HG03457 (cell line): ENCODE data around the gene PLAGL1.

ENCODE experiments used
- ATAC-seq: cut with Tn5 transposase; IDR thresholded peaks from one replicate; pipeline ENCODE4 v1.9.1; 2021; ENCODE audit warnings: moderate number of reproducible peaks; ENCODE audit not compliant: unreplicated experiment

PLAGL1 gene

GRCh38 chr6:143967706-143968376 lies 40.2 kb downstream of the PLAGL1 start:
- ATAC-seq: no peak

- no peak for ATAC-seq
Measured at GRCh38 chr6:143966312-143966711, 41.7 kb downstream of the PLAGL1 start.

DNA sequence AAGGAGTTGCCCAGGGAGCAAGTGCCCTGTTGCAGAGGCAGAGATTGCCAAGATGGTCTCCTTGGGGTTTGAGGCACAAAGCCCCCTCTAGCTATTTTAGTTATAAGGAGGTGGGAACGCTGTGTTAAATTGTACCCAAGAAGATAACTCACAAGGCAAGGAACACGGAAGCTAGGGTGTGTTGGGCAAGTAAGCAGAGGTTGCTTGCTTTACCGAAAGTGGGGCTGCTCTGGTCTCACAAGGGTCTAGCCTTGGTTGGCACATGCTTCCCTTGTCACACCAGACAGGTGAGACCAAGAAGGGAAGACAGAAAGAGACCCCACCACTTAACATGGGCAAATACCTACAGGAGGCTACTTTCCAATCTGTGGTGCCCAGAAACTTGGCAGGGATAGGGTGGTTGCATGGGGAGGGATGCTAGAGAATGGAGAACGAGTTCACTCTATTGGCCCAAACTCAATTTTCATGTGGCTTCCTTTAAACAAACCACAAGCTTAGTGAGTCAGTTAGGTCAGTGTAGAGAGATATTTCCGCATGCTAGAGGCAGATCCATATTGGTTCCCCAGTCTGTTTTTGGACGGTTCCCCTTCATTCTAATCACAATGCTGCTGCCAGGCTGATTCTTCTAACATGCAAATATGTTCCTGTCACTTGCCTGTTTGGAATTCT lies 42.4 kb downstream of the PLAGL1 start:
- ATAC-seq: no peak

DNA sequence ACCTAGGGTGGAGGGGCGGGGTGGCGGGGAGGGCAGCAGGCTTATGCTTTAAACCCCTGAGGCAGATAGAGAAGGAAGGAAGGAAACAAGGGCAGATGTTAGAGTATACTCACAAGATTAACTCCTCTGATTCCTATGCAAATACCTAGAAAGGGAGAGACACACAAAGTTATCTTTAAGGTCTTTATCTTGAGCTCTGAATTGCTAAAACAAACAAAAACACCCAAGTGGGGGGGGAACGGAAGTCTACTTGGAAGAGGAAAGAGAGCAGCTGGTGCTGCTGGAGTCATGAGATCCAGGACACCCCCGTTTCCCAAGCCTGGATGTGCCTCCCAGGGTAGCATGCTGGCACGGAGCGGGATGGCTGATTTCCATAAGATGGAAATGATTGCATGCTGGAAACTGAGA lies 43.4 kb downstream of the PLAGL1 start:
- ATAC-seq: no peak

DNA sequence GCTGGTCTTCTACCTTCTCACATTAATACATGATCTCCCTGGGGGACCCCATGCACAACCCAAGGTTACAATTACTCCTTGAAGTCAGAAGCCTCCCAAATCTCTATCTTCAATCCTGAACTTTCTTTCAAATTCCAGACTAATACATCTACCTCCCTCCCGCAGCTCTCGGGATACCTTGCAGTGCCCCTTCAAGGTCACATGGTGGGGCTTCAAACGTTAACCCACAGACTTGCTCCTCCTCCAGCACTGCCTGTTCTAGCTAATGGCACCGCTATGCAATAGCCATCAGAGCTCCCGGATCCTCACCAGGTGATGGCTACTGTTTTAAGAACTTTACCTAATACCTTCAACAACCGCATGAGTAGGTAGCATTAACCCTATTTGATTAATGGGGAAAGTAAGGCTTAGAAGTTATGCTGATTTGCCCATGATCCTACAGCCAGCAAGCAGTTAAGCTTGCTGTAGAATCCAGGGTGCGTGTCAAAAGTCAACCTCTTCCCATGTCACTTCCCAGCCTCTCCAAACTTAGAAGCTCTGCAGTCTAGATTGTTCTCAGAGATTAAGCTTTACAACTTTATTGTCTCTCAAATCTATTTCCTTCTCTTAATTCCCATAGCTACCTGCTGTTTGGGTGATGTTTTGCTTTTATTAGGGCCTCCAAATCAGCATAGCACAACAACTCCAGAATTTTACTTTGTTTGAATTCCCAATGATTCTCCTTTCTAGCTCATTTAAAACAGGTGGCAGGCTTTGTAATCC lies 44.7 kb downstream of the PLAGL1 start:
- no peak for ATAC-seq

DNA sequence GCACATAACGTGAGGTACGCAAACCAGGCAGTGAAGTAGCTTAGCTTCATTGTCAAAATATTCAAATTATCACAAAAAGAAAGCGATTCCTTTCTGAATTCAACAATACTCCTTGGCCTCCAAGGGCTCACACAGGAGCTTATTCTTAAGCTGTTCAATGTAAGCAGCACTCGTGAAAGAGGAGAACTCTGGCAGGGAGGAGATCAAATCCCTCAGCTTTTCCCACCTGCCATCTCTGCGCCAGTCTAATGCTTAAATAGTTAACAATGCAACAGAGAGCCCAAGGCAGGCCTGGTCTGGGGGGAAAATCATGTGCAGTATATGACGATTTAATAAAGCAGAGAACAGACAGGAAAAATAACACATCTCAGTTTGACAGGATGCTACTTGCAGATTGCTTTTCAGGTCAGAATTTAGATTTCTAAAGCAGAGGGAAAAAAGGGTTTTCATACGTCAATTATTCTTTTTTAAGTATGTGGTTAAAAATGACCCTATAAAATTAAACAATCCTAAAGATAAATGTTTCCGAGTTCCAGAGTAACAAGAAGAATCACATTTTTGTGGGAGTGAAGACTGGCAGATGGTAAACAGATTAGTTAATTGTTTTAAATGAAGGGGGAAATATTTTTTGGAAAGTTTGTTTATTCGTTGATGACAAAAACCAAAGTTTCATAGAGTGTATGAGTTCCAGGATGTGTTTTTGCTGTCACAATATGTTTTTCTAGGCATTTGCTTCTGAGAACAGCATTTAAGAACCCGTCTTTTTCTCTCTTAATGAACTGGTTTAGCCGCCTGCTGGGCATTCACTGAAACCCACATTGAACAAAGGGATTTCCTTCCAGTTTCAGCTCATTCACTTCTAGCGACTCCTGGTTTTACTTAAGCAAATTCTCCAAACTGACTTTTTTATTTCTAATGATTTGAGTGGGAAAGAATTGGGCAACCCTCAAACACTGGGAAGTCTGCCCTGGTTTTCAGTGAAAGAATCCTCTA lies 45.9 kb downstream of the PLAGL1 start:
- ATAC-seq: no peak

- ATAC-seq: no peak
Measured at GRCh38 chr6:143961066-143961465, 47.0 kb downstream of the PLAGL1 start.

DNA sequence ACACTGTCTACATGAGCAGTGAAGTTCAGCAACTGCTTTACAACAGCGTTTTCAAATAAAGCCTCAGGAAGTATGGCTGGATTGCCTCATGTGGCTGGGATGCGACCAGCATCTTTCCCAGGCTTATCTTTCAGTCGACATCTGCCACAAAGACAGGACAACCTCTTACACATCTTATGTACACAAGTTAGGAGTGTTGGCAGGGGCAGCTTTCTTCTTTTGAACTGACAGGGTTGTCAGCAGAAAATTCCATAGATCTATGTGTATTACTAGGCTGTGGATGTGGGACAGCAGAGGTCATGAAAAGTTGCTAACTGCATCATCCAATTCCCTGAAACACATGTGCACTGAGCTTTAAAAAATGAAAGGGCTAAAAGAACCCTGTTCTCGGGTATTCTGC lies 48.1 kb downstream of the PLAGL1 start:
- no peak for ATAC-seq

DNA sequence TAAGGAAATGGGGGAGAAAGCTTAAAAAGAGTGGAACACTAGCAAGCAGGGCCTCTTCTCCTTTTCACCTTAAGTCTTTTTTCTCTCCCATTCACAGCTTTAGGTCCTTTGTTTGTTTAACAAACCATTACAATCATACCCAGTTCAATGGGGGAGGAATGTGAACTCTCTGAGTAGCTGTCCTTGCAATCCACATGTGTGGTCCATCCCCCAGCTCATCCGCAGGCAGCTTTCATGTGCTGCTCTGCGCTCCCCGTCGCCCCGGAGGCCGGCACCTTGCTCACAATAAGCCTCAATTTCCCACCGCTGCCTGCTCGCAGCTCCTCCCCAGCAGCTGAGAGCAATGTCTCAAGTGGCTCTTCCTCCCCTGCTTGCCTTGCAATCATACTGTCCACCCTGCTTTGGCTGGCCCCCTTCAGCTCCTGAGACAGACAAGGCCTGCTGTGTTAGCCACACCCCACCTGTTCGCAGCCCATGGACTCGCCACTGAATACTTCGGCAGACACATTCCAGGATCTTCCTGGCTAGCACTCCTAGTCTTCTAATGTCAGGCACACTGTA lies 49.1 kb downstream of the PLAGL1 start:
- ATAC-seq: no peak

GRCh38 chr6:143957679-143958274 lies 50.3 kb downstream of the PLAGL1 start:
- ATAC-seq: no peak

GRCh38 chr6:143955971-143956370 lies 52.1 kb downstream of the PLAGL1 start:
- ATAC-seq: no peak

DNA sequence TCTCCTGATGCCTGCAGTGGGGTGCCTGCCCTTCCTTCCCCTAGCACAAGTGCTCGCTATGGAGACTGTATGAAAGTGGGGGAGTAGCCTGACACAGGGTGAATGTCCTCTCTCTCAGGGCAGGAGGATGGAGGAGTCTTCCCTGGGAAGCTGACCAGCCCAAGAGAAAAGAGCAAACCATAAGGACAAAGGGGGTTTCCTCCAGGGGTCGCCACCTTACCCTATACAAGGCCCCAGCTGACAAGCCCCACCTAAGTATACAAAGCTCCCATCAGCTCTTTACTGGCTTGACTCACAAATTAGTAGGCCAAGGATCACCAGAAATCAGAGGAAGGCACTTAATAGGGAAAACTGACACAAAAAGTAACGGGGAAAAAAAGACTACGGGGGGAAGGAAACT lies 54.1 kb downstream of the PLAGL1 start:
- ATAC-seq: no peak

GRCh38 chr6:143952947-143953701 lies 54.9 kb downstream of the PLAGL1 start:
- no peak for ATAC-seq

GRCh38 chr6:143952060-143952778 lies 55.8 kb downstream of the PLAGL1 start:
- no peak for ATAC-seq

GRCh38 chr6:143950875-143951274 lies 57.2 kb downstream of the PLAGL1 start:
- no peak for ATAC-seq

DNA sequence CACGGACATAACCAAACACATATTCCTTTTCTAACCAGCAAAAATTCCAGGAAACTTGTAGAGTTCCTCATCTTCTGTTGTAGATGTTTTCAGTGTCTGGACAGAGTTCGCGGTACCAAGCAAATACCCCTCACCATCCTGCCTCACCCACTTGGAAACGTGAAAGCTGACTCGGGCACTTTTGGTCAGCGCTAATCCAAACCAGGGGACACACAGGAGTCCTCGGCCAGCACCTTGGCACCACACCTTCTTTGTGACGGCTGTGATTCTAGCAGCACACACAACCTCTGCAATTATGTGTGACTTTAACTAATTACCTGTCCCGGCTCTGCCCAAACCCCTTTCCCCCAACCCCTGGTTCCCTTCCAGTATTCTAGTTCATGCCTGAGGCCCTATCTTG lies 58.1 kb downstream of the PLAGL1 start:
- no peak for ATAC-seq

- ATAC-seq: no peak
Measured at GRCh38 chr6:143949535-143949934, 58.5 kb downstream of the PLAGL1 start.

GRCh38 chr6:143948208-143948607 lies 59.9 kb downstream of the PLAGL1 start:
- no peak for ATAC-seq
